GM19452 (cell line): Measurements from ENCODE around the gene NODAL.

Experiments
- ATAC-seq: cut with Tn5 transposase; IDR thresholded peaks from one replicate; pipeline ENCODE4 v1.9.1; 2021; ENCODE audit not compliant: unreplicated experiment

NODAL gene

DNA sequence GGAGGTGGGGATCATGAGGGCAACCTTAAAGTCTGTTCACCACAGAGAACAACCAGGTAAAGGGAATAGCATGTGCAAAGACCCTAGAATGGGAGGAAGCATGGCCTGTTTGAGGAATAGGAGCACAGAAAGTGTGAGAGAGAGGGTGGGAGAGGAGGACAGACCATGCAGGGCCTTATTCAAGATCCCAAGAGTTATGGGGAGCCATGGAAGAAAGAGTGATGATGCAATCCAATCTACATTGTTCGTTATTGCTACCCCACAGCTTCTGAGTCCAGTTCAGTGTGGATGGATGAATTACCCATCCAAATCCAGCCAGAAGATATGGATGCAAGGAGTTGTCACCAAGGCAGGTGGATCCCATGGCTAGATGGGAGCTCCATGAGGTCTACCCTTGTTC, 45.3 kb downstream of the NODAL start:
- no peak for ATAC-seq

DNA sequence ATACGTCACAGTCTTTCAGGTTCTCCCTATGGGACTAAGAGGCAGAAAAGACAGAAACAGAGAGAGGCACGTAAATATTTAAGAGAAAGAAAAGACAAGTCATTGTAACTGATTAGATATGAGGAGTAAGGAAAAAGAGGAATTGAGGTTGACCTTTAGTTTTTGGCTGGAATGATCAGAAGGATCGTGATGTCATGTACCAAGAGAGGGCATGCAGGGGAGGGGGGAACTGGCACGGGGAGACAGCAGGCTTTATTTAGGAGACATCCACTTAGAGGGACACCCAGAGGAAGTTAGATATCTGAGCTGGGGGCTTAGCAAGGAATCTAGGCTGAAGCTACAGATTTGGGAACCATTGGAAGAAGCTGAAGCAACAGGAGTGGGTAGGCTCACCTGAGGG, 49.8 kb downstream of the NODAL start:
- no peak for ATAC-seq
